Right atrium auricular region (tissue), 2 donors: ENCODE data around the gene XPA. TPM values are rescaled to one million over a fixed set of nuclear protein-coding genes. Genes with fewer than 3 reads are reported as not detected.

Experiments used
- DNase-seq: peaks from one replicate; pipeline ENCODE4 v3.0.0-alpha.2; 2019; ENCODE audit warnings: low spot score
- H3K27ac ChIP-seq, 2 donors: fragments of 200-600 bp; sonication (generic); 1 replicate in 1 of 2; 2 replicates in 1 of 2; pipeline ENCODE4 v1.5.1; 2016 to 2019
- H3K27me3 ChIP-seq, 2 donors: fragments of 200-600 bp; sonication (generic); one replicate each; pipeline versions ENCODE4 v1.5.1 to v1.6.0; 2017 to 2019
- H3K36me3 ChIP-seq: fragments of 200-600 bp; sonication (generic); one replicate; pipeline ENCODE4 v1.5.1; 2016
- H3K4me1 ChIP-seq, 2 donors: fragments of 200-600 bp; sonication (generic); one replicate each; pipeline versions ENCODE4 v1.5.1 to v1.6.0; 2017 to 2019
- H3K4me3 ChIP-seq, 2 donors: fragments of 200-600 bp; sonication (generic); 1 replicate in 1 of 2; 2 replicates in 1 of 2; pipeline ENCODE4 v1.5.1; 2017 to 2019; ENCODE audit warnings: mild to moderate bottlenecking in 1 of 2, moderate library complexity in 1 of 2
- H3K9me3 ChIP-seq, 2 donors: fragments of 200-600 bp; sonication (generic); one replicate each; pipeline ENCODE4 v1.5.1; 2019
- CTCF ChIP-seq, 2 donors: fragments of 200-600 bp; sonication (generic); IDR thresholded peaks; one replicate each; pipeline ENCODE4 v1.5.1; 2019; ENCODE audit warnings: antibody characterized with exemption in 2 of 2
- total RNA-seq, 2 donors: library from RNA; depleted of rRNA; stranded (reverse); fragments of >200 nt; gene quantifications; one replicate each; pipeline ENCODE4 v1.1.0, GENCODE V29; 2016

Gene XPA
- total RNA-seq, 2 donors from 2014 or later, result 6.9 to 7.9 TPM

DNA sequence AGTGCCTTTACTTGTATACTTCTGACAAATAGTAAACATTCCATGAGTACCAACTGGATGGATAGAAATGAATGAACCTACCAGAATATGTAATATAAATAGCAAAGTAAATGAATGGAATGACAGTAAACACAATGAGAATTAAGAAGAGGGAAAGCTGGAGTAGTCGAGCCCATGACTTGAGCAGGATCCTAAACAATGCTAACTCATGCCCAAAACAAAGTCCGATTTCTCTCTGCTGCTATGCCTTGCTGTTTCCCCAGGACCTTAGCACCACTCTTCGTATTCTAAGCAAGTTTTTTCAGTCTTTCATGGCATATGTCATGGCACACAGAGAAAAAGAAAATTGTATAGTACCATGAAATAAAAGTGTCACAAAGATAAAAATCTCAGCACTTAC is 1.8 kb downstream of the XPA start:
- Histone ChIP-seq H3K27ac (no peak overlapping the region), H3K4me3 (no peak overlapping the region), H3K27me3 (no peaks in the 10 kb centered on the region), H3K4me1 (peaks cover 0 to 26% of the 10 kb centered on the region in 2 donors), H3K9me3 (no peaks in the 10 kb centered on the region), H3K36me3 (peaks cover 27% of the 10 kb centered on the region)
- TF ChIP-seq CTCF (IDR thresholded peaks at IDR 0.05), result no peak
- DNase-seq, result no peak

DNA sequence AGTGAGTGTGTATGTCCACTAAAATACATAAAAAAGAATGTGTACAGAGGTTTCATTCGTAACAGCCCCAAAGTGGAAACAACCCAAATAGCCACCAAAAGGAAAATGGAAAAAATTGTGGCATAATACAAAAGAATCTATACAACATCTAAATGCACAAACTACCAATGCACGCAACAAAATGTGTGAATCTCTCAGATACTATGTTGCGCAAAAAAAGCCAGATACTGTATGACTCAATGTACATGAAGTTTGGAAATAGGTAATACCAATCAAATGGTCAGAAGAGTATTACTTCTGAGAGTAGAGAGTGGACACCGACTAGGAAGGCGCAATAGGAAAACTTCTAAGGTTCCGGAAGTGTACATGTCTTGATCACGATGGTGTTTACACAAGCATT is 2.4 kb downstream of the XPA start:
- Histone ChIP-seq H3K27me3 (no peaks in the 10 kb centered on the region), H3K9me3 (no peaks in the 10 kb centered on the region), H3K36me3 (peaks cover 30% of the 10 kb centered on the region), H3K4me1 (peaks cover 0 to 26% of the 10 kb centered on the region in 2 donors), H3K27ac (no peak overlapping the region), H3K4me3 (no peak overlapping the region)
- DNase-seq, result no peak
- TF ChIP-seq CTCF (IDR thresholded peaks at IDR 0.05), result no peak

GRCh38 chr9:97689401-97690180 is 7.5 kb downstream of the XPA start:
- Histone ChIP-seq H3K4me1 (peaks cover 0 to 2% of the 10 kb centered on the region in 2 donors), H3K9me3 (no peaks in the 10 kb centered on the region), H3K27me3 (no peaks in the 10 kb centered on the region), H3K36me3 (peaks cover 67% of the 10 kb centered on the region), H3K27ac (no peak overlapping the region), H3K4me3 (no peak overlapping the region)
- no peak for TF ChIP-seq CTCF (IDR thresholded peaks at IDR 0.05)
- DNase-seq, result no peak

DNA sequence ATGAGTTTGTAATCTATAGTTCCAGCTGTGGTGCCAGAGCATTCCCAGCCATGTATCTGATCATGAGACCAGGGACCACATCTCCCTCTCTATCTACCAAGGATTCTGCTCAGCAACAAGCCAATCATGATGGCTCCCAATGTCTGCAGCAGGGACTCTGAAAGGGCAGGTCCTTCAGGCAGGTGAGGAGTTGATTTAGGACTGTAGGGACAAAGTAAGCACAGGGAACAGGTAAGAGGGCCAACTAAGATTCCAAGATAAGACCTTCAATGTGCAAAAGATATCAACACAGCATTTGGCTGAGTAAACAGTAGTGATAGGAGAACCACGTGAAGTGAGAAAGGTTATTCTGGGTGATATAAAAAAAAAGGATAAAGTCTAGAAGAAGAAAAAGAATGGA is 8.5 kb downstream of the XPA start:
- peaks cover 76% of the 10 kb centered on the region for H3K36me3 ChIP-seq
- H3K27ac ChIP-seq, result no peak overlapping the region
- H3K9me3 ChIP-seq, result no peaks in the 10 kb centered on the region
- no peak for TF ChIP-seq CTCF (IDR thresholded peaks at IDR 0.05)
- H3K4me3 ChIP-seq, result no peak overlapping the region
- no peaks in the 10 kb centered on the region for H3K27me3 ChIP-seq
- no peaks in the 10 kb centered on the region for H3K4me1 ChIP-seq
- DNase-seq, result no peak

DNA sequence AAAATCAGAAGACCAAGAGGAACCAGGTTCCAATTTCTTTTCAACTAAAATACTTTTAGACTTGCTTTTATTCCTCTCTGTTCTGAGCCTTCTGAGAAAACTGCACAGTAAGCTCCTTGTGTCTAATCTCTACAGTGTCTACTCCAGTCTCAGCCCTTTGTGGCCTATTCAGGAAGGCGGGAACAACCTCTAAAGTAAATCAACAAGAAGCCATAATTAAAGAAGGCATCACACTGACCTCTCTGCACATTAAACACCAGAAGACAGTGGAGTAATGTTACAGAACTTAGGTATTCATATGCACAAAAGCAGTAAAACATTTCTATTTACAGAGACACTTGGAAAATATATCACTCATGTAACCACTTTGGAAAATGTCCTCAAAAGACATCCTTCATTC is 14.9 kb downstream of the XPA start:
- peaks cover 72% of the 10 kb centered on the region for H3K36me3 ChIP-seq
- no peaks in the 10 kb centered on the region for H3K27me3 ChIP-seq
- H3K4me3 ChIP-seq, result no peak overlapping the region
- TF ChIP-seq CTCF (IDR thresholded peaks at IDR 0.05), result no peak
- no peaks in the 10 kb centered on the region for H3K4me1 ChIP-seq
- no peak for DNase-seq
- H3K27ac ChIP-seq, result no peak overlapping the region
- no peaks in the 10 kb centered on the region for H3K9me3 ChIP-seq

DNA sequence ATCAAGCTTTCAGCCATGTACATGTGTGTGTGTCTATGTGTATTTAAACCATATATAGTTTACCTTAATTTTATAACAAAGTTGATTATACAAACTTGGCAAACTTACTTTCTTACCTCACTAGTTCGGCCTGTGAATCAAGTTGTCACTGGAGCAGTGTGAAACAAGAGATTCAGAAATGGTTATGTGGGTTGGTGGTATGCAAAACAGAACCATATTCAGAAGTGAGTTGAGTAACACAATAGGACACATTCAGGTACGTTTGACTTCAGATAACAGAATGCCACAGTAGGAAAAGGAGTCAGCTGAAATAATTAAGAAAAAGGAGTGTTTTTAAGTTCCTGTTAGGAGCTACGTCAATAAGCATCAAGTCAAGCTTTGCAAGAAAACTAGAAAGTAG is 21.5 kb downstream of the XPA start:
- Histone ChIP-seq H3K4me3 (no peak overlapping the region), H3K36me3 (peaks cover 72% of the 10 kb centered on the region), H3K9me3 (no peaks in the 10 kb centered on the region), H3K27ac (no peak overlapping the region), H3K27me3 (no peaks in the 10 kb centered on the region), H3K4me1 (no peaks in the 10 kb centered on the region)
- DNase-seq, result no peak
- no peak for TF ChIP-seq CTCF (IDR thresholded peaks at IDR 0.05)
